ENCODE measurements around the gene INAFM2. TPM values are rescaled to one million over a fixed set of nuclear protein-coding genes. Genes with fewer than 3 reads are reported as not detected.

Gene INAFM2
- polyA plus RNA-seq, 1 donor = 15.6 TPM

GRCh38 chr15:40342416-40343320 is 19.2 kb downstream of the INAFM2 start:
- DNase-seq = no peak

GRCh38 chr15:40343512-40343911 is 20.0 kb downstream of the INAFM2 start:
- DNase-seq = no peak

- no peak for DNase-seq
Observed at GRCh38 chr15:40344217-40344616, 20.7 kb downstream of the INAFM2 start.

GRCh38 chr15:40344631-40345120 is 21.2 kb downstream of the INAFM2 start:
- no peak for DNase-seq

GRCh38 chr15:40345225-40345866 is 21.9 kb downstream of the INAFM2 start:
- DNase-seq = no peak

- DNase-seq = no peak
Observed at GRCh38 chr15:40345867-40346578, 22.5 kb downstream of the INAFM2 start.

- no peak for DNase-seq
Observed at GRCh38 chr15:40346579-40347558, 23.4 kb downstream of the INAFM2 start.

GRCh38 chr15:40347559-40348473 is 24.3 kb downstream of the INAFM2 start:
- no peak for DNase-seq

- no peak for DNase-seq
Observed at GRCh38 chr15:40348474-40348870, 25.0 kb downstream of the INAFM2 start.

- no peak for DNase-seq
Observed at GRCh38 chr15:40349163-40349562, 25.7 kb downstream of the INAFM2 start.

- no peak for DNase-seq
Observed at GRCh38 chr15:40352281-40352901, 28.9 kb downstream of the INAFM2 start.

GRCh38 chr15:40353697-40354096 is 30.2 kb downstream of the INAFM2 start:
- no peak for DNase-seq

GRCh38 chr15:40354408-40355171 is 31.1 kb downstream of the INAFM2 start:
- DNase-seq = no peak

- DNase-seq = no peak
Observed at GRCh38 chr15:40355976-40356585, 32.6 kb downstream of the INAFM2 start.

- DNase-seq = no peak
Observed at GRCh38 chr15:40357246-40357645, 33.8 kb downstream of the INAFM2 start.

GRCh38 chr15:40357723-40358470 is 34.4 kb downstream of the INAFM2 start, which contains the start of gene DISP2:
Gene DISP2 (plus strand): TSS chr15:40358219. CDS start chr15:40358322, 103 bp downstream.
- peak; percentile 78 for DNase-seq
